GM12878 (cell line): Measurements from ENCODE around the gene TMSB10. TPM values are rescaled to one million over a fixed set of nuclear protein-coding genes. Genes with fewer than 3 reads are reported as not detected.

Source experiments
- CBX5 ChIP-seq: sonication (generic); IDR thresholded peaks from 2 replicates; pipeline ENCODE4 v1.6.1; 2016; ENCODE audit warnings: low read depth, moderate library complexity, mild to moderate bottlenecking, inconsistent platforms
- ZNF687 ChIP-seq: fragments of 450-650 bp; IDR thresholded peaks from 2 replicates; pipeline ENCODE4 v1.6.1; 2017; ENCODE audit warnings: mild to moderate bottlenecking, moderate library complexity
- polyA plus RNA-seq, 11 experiments: library from polyadenylated mRNA; depleted of rRNA in 4 of 11; unstranded in 6 of 11; stranded (reverse) in 5 of 11; fragments of >200 nt; fragmentation: Nextera tagmentation in 4 of 11; fragmentation: Illumina TruSeq in 1 of 11; extraction: Ambion mirVana in 4 of 11; extraction: Trizol in 1 of 11; gene quantifications; 1 replicate in 1 of 11; 2 replicates in 10 of 11; pipeline versions ENCODE4 v1.2.1 to v1.2.3, GENCODE V29; 2011 to 2016; ENCODE audit warnings: inconsistent platforms in 2 of 11, missing spikeins in 2 of 11, low read depth in 1 of 11
- total RNA-seq, 4 experiments: library from RNA; depleted of rRNA in 3 of 4; stranded (reverse); fragments of >200 nt in 3 of 4; fragmentation: Illumina TruSeq in 1 of 4; extraction: Trizol in 1 of 4; gene quantifications; 2 replicates each; pipeline versions ENCODE4 v1.2.1 to v1.2.3, GENCODE V29; 2013 to 2021
- TF ChIP-seq, protein P1 (sequence below): fragments of 450-650 bp; IDR thresholded peaks from 2 replicates; pipeline ENCODE4 v1.6.1; 2017; ENCODE audit warnings: mild to moderate bottlenecking, moderate library complexity

Gene TMSB10
- total and polyA plus RNA-seq, 10 of the 15 experiments (the other 5 are each of a cell fraction or from before 2014, with no cell fraction given): 1,406 to 4,860 (median 3,381) TPM

- TF ChIP-seq CBX5 (no peak), ZNF687 (peak; percentile 66; the same call in 1 of the 2 replicates)
- TF ChIP-seq, protein P1, sequence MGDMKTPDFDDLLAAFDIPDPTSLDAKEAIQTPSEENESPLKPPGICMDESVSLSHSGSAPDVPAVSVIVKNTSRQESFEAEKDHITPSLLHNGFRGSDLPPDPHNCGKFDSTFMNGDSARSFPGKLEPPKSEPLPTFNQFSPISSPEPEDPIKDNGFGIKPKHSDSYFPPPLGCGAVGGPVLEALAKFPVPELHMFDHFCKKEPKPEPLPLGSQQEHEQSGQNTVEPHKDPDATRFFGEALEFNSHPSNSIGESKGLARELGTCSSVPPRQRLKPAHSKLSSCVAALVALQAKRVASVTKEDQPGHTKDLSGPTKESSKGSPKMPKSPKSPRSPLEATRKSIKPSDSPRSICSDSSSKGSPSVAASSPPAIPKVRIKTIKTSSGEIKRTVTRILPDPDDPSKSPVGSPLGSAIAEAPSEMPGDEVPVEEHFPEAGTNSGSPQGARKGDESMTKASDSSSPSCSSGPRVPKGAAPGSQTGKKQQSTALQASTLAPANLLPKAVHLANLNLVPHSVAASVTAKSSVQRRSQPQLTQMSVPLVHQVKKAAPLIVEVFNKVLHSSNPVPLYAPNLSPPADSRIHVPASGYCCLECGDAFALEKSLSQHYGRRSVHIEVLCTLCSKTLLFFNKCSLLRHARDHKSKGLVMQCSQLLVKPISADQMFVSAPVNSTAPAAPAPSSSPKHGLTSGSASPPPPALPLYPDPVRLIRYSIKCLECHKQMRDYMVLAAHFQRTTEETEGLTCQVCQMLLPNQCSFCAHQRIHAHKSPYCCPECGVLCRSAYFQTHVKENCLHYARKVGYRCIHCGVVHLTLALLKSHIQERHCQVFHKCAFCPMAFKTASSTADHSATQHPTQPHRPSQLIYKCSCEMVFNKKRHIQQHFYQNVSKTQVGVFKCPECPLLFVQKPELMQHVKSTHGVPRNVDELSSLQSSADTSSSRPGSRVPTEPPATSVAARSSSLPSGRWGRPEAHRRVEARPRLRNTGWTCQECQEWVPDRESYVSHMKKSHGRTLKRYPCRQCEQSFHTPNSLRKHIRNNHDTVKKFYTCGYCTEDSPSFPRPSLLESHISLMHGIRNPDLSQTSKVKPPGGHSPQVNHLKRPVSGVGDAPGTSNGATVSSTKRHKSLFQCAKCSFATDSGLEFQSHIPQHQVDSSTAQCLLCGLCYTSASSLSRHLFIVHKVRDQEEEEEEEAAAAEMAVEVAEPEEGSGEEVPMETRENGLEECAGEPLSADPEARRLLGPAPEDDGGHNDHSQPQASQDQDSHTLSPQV: 0 out of 2 replicates have a peak, but pooled peaks have one; percentile 1
These were observed 25.9 kb downstream of the TMSB10 start (continued) for GRCh38 chr2:84931384-84931821.
